ENCODE data around the gene TPCN1. TPM values are rescaled to one million over a fixed set of nuclear protein-coding genes. Genes with fewer than 3 reads are reported as not detected.

The TPCN1 gene
- total and polyA plus RNA-seq, 2 of the 13 experiments (the other 11 are each of a cell fraction or from before 2014, with no cell fraction given) = 8.0 to 26.8 TPM

GRCh38 chr12:113174461-113175384 lies 46.5 kb upstream of the TPCN1 start:
- Histone ChIP-seq H3K27me3 (ENCODE audit: control insufficient read depth in 1 of 2, insufficient read depth in 2 of 2, low read length in 2 of 2) (no peaks in the 10 kb centered on the region), H3K9ac (ENCODE audit: insufficient read depth, low read depth, low read length) (no peak overlapping the region), H3K9me3 (ENCODE audit: low read length) (no peaks in the 10 kb centered on the region), H3K79me2 (ENCODE audit: insufficient read depth, low read length) (no peaks in the 10 kb centered on the region), H3K27ac (ENCODE audit: extremely low read length, insufficient read depth, low read length) (no peak overlapping the region), H3K4me1 (ENCODE audit: insufficient read depth, low read length) (no peaks in the 10 kb centered on the region), H3K36me3 (replicated peaks in 1 of 2; ENCODE audit: control insufficient read depth in 1 of 2, insufficient read depth in 2 of 2, low read length in 2 of 2) (peaks cover 53 to 82% of the 10 kb centered on the region in 2 experiments), H4K20me1 (ENCODE audit: insufficient read depth, low read length) (peaks cover 4% of the 10 kb centered on the region; the same call in 1 of the 2 replicates), H2AFZ (ENCODE audit: low read length) (no peak overlapping the region), H3K4me2 (ENCODE audit: low read depth, low read length) (no peak overlapping the region), H3K4me3 (replicated peaks in 1 of 3; ENCODE audit: insufficient read depth in 1 of 3, low read depth in 2 of 3, low read length in 3 of 3) (no peak overlapping the region)
- in situ Hi-C loops (cut with HindIII; ENCODE audit: extremely low pct_ligation_motif_present, low pct_unique_long_range_greater_than_20kb) (no loop called here), intact Hi-C loops (cut with micrococcal nuclease; ENCODE audit: unreplicated experiment) (loop anchor here (2.0 kb wide), 1 partner anchor 126 kb away; no protein-coding TSS in a partner anchor)
- ATAC-seq = peak; percentile 87
- 57% methylated on average over 17 of the region's 32 CpGs for WGBS (ENCODE audit: low lambda C conversion rate)
- peak; percentile 83 for FAIRE-seq
- no TSS peak for BruUV-seq (replicated peaks)
- POLR2A ChIA-PET = interaction anchor here (0.6 to 2.6 kb wide), 3 partner anchors 8 to 15 kb away, joined by 3 to 14 read pairs (median 3); partner anchors contain the start of genes DDX54 and RITA1
- peak; percentile 33 for DNase-seq (ENCODE audit: low spot score)
- CTCF ChIA-PET (ENCODE audit: low intra/inter-chr PET ratio, low total read pairs) = interaction anchor here (2.3 kb wide), 1 partner anchor 126 kb away, joined by 20 read pairs; no protein-coding TSS in a partner anchor
- TF ChIP-seq ZC3H13 (CRISPR knock-in tag; IDR thresholded peaks at IDR 0.05) (peak; percentile 41; the same call in 1 of the 2 replicates), TAF1 (CRISPR knock-in tag; IDR thresholded peaks at IDR 0.05) (no peak), HOXA7 (CRISPR knock-in tag; IDR thresholded peaks at IDR 0.05) (peak; percentile 34; the same call in 1 of the 2 replicates), ZFP91 (CRISPR knock-in tag; IDR thresholded peaks at IDR 0.05; ENCODE audit: borderline replicate concordance) (peak; percentile 19; the same call in 1 of the 2 replicates), ELF4 (CRISPR knock-in tag; IDR thresholded peaks at IDR 0.05; ENCODE audit: borderline replicate concordance) (no peak), ZNF281 (CRISPR knock-in tag; IDR thresholded peaks at IDR 0.05; ENCODE audit: borderline replicate concordance) (no peak), ZNF687 (CRISPR knock-in tag; IDR thresholded peaks at IDR 0.05) (peak; percentile 45; the same call in 1 of the 2 replicates), ZNF263 (CRISPR knock-in tag; IDR thresholded peaks at IDR 0.05) (peak; percentile 84), ZNF790 (CRISPR knock-in tag; IDR thresholded peaks at IDR 0.05; ENCODE audit: borderline replicate concordance) (no peak), ZNF451 (CRISPR knock-in tag; IDR thresholded peaks at IDR 0.05) (no peak), TFAP4 (IDR thresholded peaks at IDR 0.05; ENCODE audit: borderline replicate concordance, low read depth) (peak; percentile 47; the same call in 1 of the 2 replicates), PAF1 (CRISPR knock-in tag; IDR thresholded peaks at IDR 0.05) (no peak)
